Heart left ventricle (tissue), 16 donors: Measurements from ENCODE around the gene ABL2. TPM values are rescaled to one million over a fixed set of nuclear protein-coding genes. Genes with fewer than 3 reads are reported as not detected.

Experiments
- ATAC-seq, 4 donors: fragments of 200-7000 bp; cut with Tn5 transposase; one replicate each; pipeline ENCODE4 v1.9.1; 2020 to 2022; ENCODE audit warnings: moderate library complexity in 4 of 4, mild to moderate bottlenecking in 3 of 4, moderate number of reproducible peaks in 1 of 4
- DNase-seq, 5 donors: peaks; one replicate each; pipeline ENCODE4 v3.0.0-alpha.2; 2020
- H3K27ac ChIP-seq, 12 donors: fragments of 200-600 bp; sonication (generic) in 4 of 12; one replicate each; pipeline versions ENCODE4 v1.5.0 to v1.8.0; 2016 to 2022; ENCODE audit warnings: mild to moderate bottlenecking in 2 of 12
- H3K27me3 ChIP-seq, 9 donors: fragments of 200-600 bp; sonication (generic) in 2 of 9; one replicate each; pipeline versions ENCODE4 v1.5.1 to v1.8.0; 2016 to 2022; ENCODE audit warnings: mild to moderate bottlenecking in 3 of 9
- H3K36me3 ChIP-seq, 9 donors: fragments of 200-600 bp; sonication (generic) in 2 of 9; one replicate each; pipeline versions ENCODE4 v1.5.0 to v1.8.0; 2018 to 2022; ENCODE audit warnings: mild to moderate bottlenecking in 2 of 9
- H3K4me1 ChIP-seq, 12 donors: fragments of 200-600 bp; sonication (generic) in 4 of 12; one replicate each; pipeline versions ENCODE4 v1.5.0 to v1.8.0; 2016 to 2022; ENCODE audit warnings: mild to moderate bottlenecking in 3 of 12
- H3K4me3 ChIP-seq, 12 donors: fragments of 200-600 bp; sonication (generic) in 4 of 12; one replicate each; pipeline versions ENCODE4 v1.5.0 to v1.8.0; 2017 to 2022; ENCODE audit warnings: mild to moderate bottlenecking in 9 of 12, moderate library complexity in 4 of 12
- H3K9me3 ChIP-seq, 12 donors: fragments of 200-600 bp; sonication (generic) in 4 of 12; one replicate each; pipeline versions ENCODE4 v1.5.0 to v1.8.0; 2016 to 2022; ENCODE audit warnings: mild to moderate bottlenecking in 1 of 12
- POLR2A ChIP-seq, 2 donors: fragments of 450-650 bp; IDR thresholded peaks; one replicate each; pipeline ENCODE4 v1.6.1; 2017; ENCODE audit warnings: antibody characterized with exemption in 2 of 2, mild to moderate bottlenecking in 2 of 2, moderate library complexity in 2 of 2
- WGBS, 4 donors: extraction: QIAGEN DNeasy Blood & Tissue Kit in 2 of 4; methylation state at CpG; one replicate each; pipeline versions ENCODE4 v1.1.5 to v1.1.7; 2013 to 2018; 5-methylcytosine and 5-hydroxymethylcytosine counted together
- intact Hi-C, 10 donors: fragments of 100-400 bp; cut with DNase I; formaldehyde crosslinking; loops; one replicate each; pipeline versions ENCODE4 v1.11.1 to v1.14.2; 2022
- polyA plus RNA-seq, 2 donors: library from polyadenylated mRNA; stranded (reverse); fragments of 200-250 nt; gene quantifications; one replicate each; pipeline ENCODE4 v1.2.3, GENCODE V29; 2013
- total RNA-seq, 9 donors: library from RNA; depleted of rRNA in 2 of 9; stranded (reverse); fragments of >200 nt in 2 of 9; fragmentation: NEBNext Ultra II Directional in 3 of 9; extraction: Animal tissue kit (Norgen Biotek cat#: 25700) in 3 of 9; gene quantifications; one replicate each; pipeline versions ENCODE4 v1.1.0 to v1.2.4, GENCODE V29; 2016 to 2023
- TF ChIP-seq, protein P1 (sequence below), 12 donors: fragments of 200-600 bp; sonication (generic) in 4 of 12; IDR thresholded peaks; one replicate each; pipeline versions ENCODE4 v1.5.0 to v1.8.0; 2018 to 2022; ENCODE audit warnings: antibody characterized with exemption in 12 of 12, mild to moderate bottlenecking in 5 of 12
- donor health status: ischemic (EF 13 %, LVEDD 7.1; RV severe dilation, severe dysfunction).
- donor health status: healthy with polysubstance abuse.
- donor health status: DM: no; HTN: yes; CAD: no.
- donor health status: DM: no; HTN: no; CAD: no.
- donor health status: ischemic (EF 25% LVEDD 6.9; RV normal size, moderate dysfunction).
- donor health status: ischemic (EF 25% LVEDD 5.7; RV mildly dilated, moderate dysfunction).
- donor health status: healthy.
- donor health status: DM: yes; HTN: yes; CAD: no.
- donor health status: ischemic (EF 35%, LVEDD 5.7; RV mildly dilated, moderate dysfunction).
- donor health status: nonischemic (EF 11% LVEDD 7.7; RV severe dilation, severe dysfunction).
- donor health status: DM: yes; HTN: yes; CAD: no.
- donor health status: PGD.
- donor health status: ischemic (EF 29% LVEDD 5.4; RV normal size, mild dysfunction).
- donor health status: nonischemic (EF 23%, LVEDD 6.1; RV moderate dilation, normal function).

ABL2 gene
- total and polyA plus RNA-seq, 11 donors: 2.5 to 22.0 (median 10.2) TPM

GRCh38 chr1:179121159-179121938, 108.1 kb downstream of the ABL2 start:
- Histone ChIP-seq H3K27ac (no peak overlapping the region), H3K4me3 (no peak overlapping the region), H3K9me3 (no peaks in the 10 kb centered on the region), H3K4me1 (peaks cover 0 to 16% (median 3%) of the 10 kb centered on the region in 12 donors), H3K27me3 (no peaks in the 10 kb centered on the region), H3K36me3 (peaks cover 0 to 70% (median 43%) of the 10 kb centered on the region in 9 donors)
- no peak for TF ChIP-seq POLR2A (IDR thresholded peaks at IDR 0.05)
- TF ChIP-seq, protein P1, sequence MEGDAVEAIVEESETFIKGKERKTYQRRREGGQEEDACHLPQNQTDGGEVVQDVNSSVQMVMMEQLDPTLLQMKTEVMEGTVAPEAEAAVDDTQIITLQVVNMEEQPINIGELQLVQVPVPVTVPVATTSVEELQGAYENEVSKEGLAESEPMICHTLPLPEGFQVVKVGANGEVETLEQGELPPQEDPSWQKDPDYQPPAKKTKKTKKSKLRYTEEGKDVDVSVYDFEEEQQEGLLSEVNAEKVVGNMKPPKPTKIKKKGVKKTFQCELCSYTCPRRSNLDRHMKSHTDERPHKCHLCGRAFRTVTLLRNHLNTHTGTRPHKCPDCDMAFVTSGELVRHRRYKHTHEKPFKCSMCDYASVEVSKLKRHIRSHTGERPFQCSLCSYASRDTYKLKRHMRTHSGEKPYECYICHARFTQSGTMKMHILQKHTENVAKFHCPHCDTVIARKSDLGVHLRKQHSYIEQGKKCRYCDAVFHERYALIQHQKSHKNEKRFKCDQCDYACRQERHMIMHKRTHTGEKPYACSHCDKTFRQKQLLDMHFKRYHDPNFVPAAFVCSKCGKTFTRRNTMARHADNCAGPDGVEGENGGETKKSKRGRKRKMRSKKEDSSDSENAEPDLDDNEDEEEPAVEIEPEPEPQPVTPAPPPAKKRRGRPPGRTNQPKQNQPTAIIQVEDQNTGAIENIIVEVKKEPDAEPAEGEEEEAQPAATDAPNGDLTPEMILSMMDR (IDR thresholded peaks at IDR 0.05): peak; percentile 23 to 74 (median 58)
- intact Hi-C loops: loop anchor here in 8 of 10 donors (2.0 to 10.0 kb wide), 6 partner anchors 71 to 247 kb away; partner anchors contain the start of genes AXDND1 (in 3 of the 8) and SOAT1 (in 2 of the 8)
- ATAC-seq: no peak
- 84 to 87% (median 86%) methylated on average over 7 of the region's 7 CpGs for WGBS, 4 donors
- no peak for DNase-seq

GRCh38 chr1:179120736-179121135, 108.7 kb downstream of the ABL2 start:
- Histone ChIP-seq H3K4me1 (peaks cover 0 to 10% (median 0%) of the 10 kb centered on the region in 12 donors), H3K27me3 (no peaks in the 10 kb centered on the region), H3K27ac (no peak overlapping the region), H3K4me3 (no peak overlapping the region), H3K9me3 (no peaks in the 10 kb centered on the region), H3K36me3 (peaks cover 0 to 70% (median 49%) of the 10 kb centered on the region in 9 donors)
- TF ChIP-seq, protein P1 (IDR thresholded peaks at IDR 0.05): no peak
- no peak for TF ChIP-seq POLR2A (IDR thresholded peaks at IDR 0.05)
- WGBS, 4 donors: 86 to 94% (median 90%) methylated on average over 2 of the region's 2 CpGs
- ATAC-seq: no peak
- no peak for DNase-seq
- intact Hi-C loops: loop anchor here in 8 of 10 donors (2.0 to 10.0 kb wide), 6 partner anchors 72 to 248 kb away; partner anchors contain the start of genes AXDND1 (in 3 of the 8) and SOAT1 (in 2 of the 8)

GRCh38 chr1:179119513-179119912, 110.0 kb downstream of the ABL2 start:
- H3K4me3 ChIP-seq: no peak overlapping the region
- no peaks in the 10 kb centered on the region for H3K9me3 ChIP-seq
- peaks cover 0 to 7% (median 0%) of the 10 kb centered on the region in 12 donors for H3K4me1 ChIP-seq
- TF ChIP-seq, protein P1 (IDR thresholded peaks at IDR 0.05): no peak
- no peak for TF ChIP-seq POLR2A (IDR thresholded peaks at IDR 0.05)
- H3K27ac ChIP-seq: no peak overlapping the region
- DNase-seq (no peak), ATAC-seq (no peak)
- H3K36me3 ChIP-seq: peaks cover 0 to 74% (median 57%) of the 10 kb centered on the region in 9 donors
- H3K27me3 ChIP-seq: no peaks in the 10 kb centered on the region
- intact Hi-C loops: no loop called here

DNA sequence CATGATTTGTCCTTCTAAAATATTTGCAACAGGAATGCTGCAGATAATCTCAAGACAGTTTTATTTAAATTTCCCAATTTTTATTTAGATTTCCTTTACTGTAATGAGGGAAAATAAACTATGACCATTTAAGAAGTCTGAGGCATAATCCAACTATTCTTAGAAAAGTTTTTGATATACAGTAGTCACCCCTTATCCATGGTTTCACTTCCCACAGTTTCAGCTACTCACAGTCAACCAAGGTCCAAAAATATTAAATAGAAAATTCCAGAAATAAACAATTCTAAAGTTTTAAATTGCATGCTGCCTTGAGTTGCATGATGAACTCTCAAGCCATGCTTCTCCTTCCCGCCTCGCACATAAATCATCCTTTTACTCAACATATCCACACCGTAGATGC, 114.3 kb downstream of the ABL2 start:
- H3K4me3 ChIP-seq: no peak overlapping the region
- ATAC-seq (no peak), DNase-seq (no peak)
- TF ChIP-seq POLR2A (IDR thresholded peaks at IDR 0.05): no peak
- TF ChIP-seq, protein P1 (IDR thresholded peaks at IDR 0.05): no peak
- H3K9me3 ChIP-seq: no peaks in the 10 kb centered on the region
- H3K27ac ChIP-seq: no peak overlapping the region
- intact Hi-C loops: no loop called here
- 95 to 98% (median 97%) methylated on average over 3 of the region's 3 CpGs for WGBS, 4 donors
- peaks cover 0 to 94% (median 78%) of the 10 kb centered on the region in 9 donors for H3K36me3 ChIP-seq
- no peaks in the 10 kb centered on the region for H3K27me3 ChIP-seq
- peaks cover 0 to 7% (median 0%) of the 10 kb centered on the region in 12 donors for H3K4me1 ChIP-seq
